Endothelial cell of umbilical vein (primary cell): ENCODE measurements around the gene PPM1N. TPM values are rescaled to one million over a fixed set of nuclear protein-coding genes. Genes with fewer than 3 reads are reported as not detected.

ENCODE experiments used
- BruUV-seq: library from RNA; stranded (reverse); fragments of 400-500 nt; replicated peaks from 2 replicates; lab custom pipeline; 2021; lab: Mats Ljungman, UMichigan
- CTCF ChIA-PET: fragments of 300-600, 350-600 bp; sonication (Branson Sonifier 250); formaldehyde crosslinking; loops from one replicate; lab custom pipeline; 2021; ENCODE audit warnings: antibody characterized with exemption, inconsistent platforms; lab: Charles Lee
- POLR2A ChIA-PET: fragments of 300-600, 350-600 bp; sonication (Branson Sonifier 250); formaldehyde crosslinking; loops from one replicate; lab custom pipeline; 2021; ENCODE audit warnings: antibody characterized with exemption, inconsistent platforms; lab: Charles Lee
- DNase-seq: peaks from one replicate; pipeline ENCODE4 v3.0.0-alpha.2; 2011; ENCODE audit warnings: low read depth, low spot score
- FAIRE-seq: peaks from 2 replicates; lab custom pipeline; 2011; peaks lifted over from hg19 to GRCh38; lab: Jason Lieb, UNC
- H2AFZ ChIP-seq: 2 replicates; pipeline ENCODE4 v1.6.0; 2012; ENCODE audit warnings: low read depth, low read length, control low read depth, inconsistent platforms
- H3K27ac ChIP-seq: 2 replicates; pipeline ENCODE4 v1.5.1; 2011; ENCODE audit warnings: low read depth, mild to moderate bottlenecking, control low read depth, low read length, moderate library complexity; ENCODE audit not compliant: insufficient read depth
- H3K27me3 ChIP-seq, 2 experiments: 2 replicates each; pipeline versions ENCODE4 v1.6.0 to v1.6.1; 2011; ENCODE audit warnings: low read length in 2 of 2, mixed read lengths in 1 of 2; ENCODE audit not compliant: control insufficient read depth in 2 of 2, insufficient read depth in 2 of 2
- H3K36me3 ChIP-seq, 2 experiments: 2 replicates in 1 of 2; 3 replicates in 1 of 2; pipeline ENCODE4 v1.5.1; 2011; ENCODE audit warnings: low read length in 2 of 2, mild to moderate bottlenecking in 1 of 2, moderate library complexity in 1 of 2; ENCODE audit not compliant: control insufficient read depth in 2 of 2, insufficient read depth in 2 of 2; ENCODE audit errors: extremely low read depth in 1 of 2
- H3K4me1 ChIP-seq: 3 replicates; pipeline ENCODE4 v1.5.1; 2011; ENCODE audit warnings: mild to moderate bottlenecking, low read length; ENCODE audit not compliant: control insufficient read depth, insufficient read depth; ENCODE audit errors: extremely low read depth
- H3K4me2 ChIP-seq: 2 replicates; pipeline ENCODE4 v1.6.1; 2011; ENCODE audit warnings: low read length, control low read depth, mixed read lengths; ENCODE audit not compliant: insufficient read depth
- H3K4me3 ChIP-seq, 3 experiments: fragments of 200-600 bp in 1 of 3; sonication (generic), shearing (Covaris generic) in 1 of 3; replicated peaks in 1 of 3; 2 replicates each; pipeline ENCODE4 v1.5.1; 2011 to 2016; ENCODE audit warnings: control low read depth in 3 of 3, low read length in 3 of 3, mild to moderate bottlenecking in 2 of 3, inconsistent platforms in 1 of 3, low read depth in 1 of 3, moderate library complexity in 1 of 3; ENCODE audit not compliant: insufficient read depth in 1 of 3
- H3K79me2 ChIP-seq: 2 replicates; pipeline ENCODE4 v1.6.0; 2012; ENCODE audit warnings: low read length, inconsistent platforms; ENCODE audit not compliant: control insufficient read depth, insufficient read depth
- H3K9ac ChIP-seq: replicated peaks from 2 replicates; pipeline ENCODE3; 2011; ENCODE audit warnings: low read length, control low read depth; ENCODE audit not compliant: insufficient read depth; ENCODE audit errors: extremely low read depth
- H3K9me1 ChIP-seq: replicated peaks from 3 replicates; pipeline ENCODE4 v1.6.0; 2011; ENCODE audit warnings: mild to moderate bottlenecking, low read length; ENCODE audit not compliant: control insufficient read depth, insufficient read depth; ENCODE audit errors: extremely low read depth
- H3K9me3 ChIP-seq: replicated peaks from 2 replicates; pipeline ENCODE4 v1.5.1; 2012; ENCODE audit warnings: low read length, inconsistent platforms; ENCODE audit not compliant: control insufficient read depth, insufficient read depth
- H4K20me1 ChIP-seq: replicated peaks from 2 replicates; pipeline ENCODE3; 2011; ENCODE audit warnings: mild to moderate bottlenecking, low read length; ENCODE audit not compliant: control insufficient read depth, insufficient read depth; ENCODE audit errors: extremely low read depth
- EZH2 ChIP-seq: IDR thresholded peaks from 2 replicates; pipeline ENCODE4 v1.6.1; 2012; ENCODE audit warnings: borderline replicate concordance, low read depth, mild to moderate bottlenecking, moderate library complexity, low read length, inconsistent platforms; ENCODE audit not compliant: severe bottlenecking
- FOS ChIP-seq: IDR thresholded peaks from 2 replicates; pipeline ENCODE4 v1.6.1; 2011; ENCODE audit warnings: mild to moderate bottlenecking, low read length, moderate library complexity, borderline replicate concordance; ENCODE audit not compliant: insufficient read depth
- GATA2 ChIP-seq: IDR thresholded peaks from 2 replicates; pipeline ENCODE4 v1.7.0; 2011; ENCODE audit warnings: low read depth, mild to moderate bottlenecking, moderate library complexity, mixed read lengths, low read length; ENCODE audit not compliant: insufficient read length, insufficient read depth
- JUN ChIP-seq: IDR thresholded peaks from 2 replicates; pipeline ENCODE4 v1.6.1; 2011; ENCODE audit warnings: borderline replicate concordance, low read depth; ENCODE audit not compliant: insufficient read length, insufficient read depth
- MYC ChIP-seq: IDR thresholded peaks from one replicate; pipeline ENCODE4 v1.6.1; 2011; ENCODE audit warnings: mild to moderate bottlenecking, low read depth, low read length
- POLR2A ChIP-seq: IDR thresholded peaks from 2 replicates; pipeline ENCODE4 v1.6.1; 2012; ENCODE audit warnings: low read depth, mild to moderate bottlenecking, control low read depth, low read length
- POLR2AphosphoS5 ChIP-seq: IDR thresholded peaks from 2 replicates; pipeline ENCODE4 v1.6.1; 2012; ENCODE audit warnings: low read depth, mild to moderate bottlenecking, control low read depth, low read length, moderate library complexity; ENCODE audit not compliant: insufficient read depth
- dilution Hi-C: fragments of 300-500 bp; cut with MboI; formaldehyde crosslinking; loops from one replicate; pipeline ENCODE4 v1.15.0; 2019; ENCODE audit warnings: low sequenced_read_pairs; ENCODE audit not compliant: extremely low pct_ligation_motif_present
- intact Hi-C: fragments of 100-400 bp; cut with micrococcal nuclease; formaldehyde crosslinking; loops from one replicate; pipeline ENCODE4 v1.10.0; 2022
- polyA plus RNA-seq, 4 experiments: library from polyadenylated mRNA; depleted of rRNA in 3 of 4; stranded (reverse) in 3 of 4; unstranded in 1 of 4; fragments of >200 nt; gene quantifications; 2 replicates each; pipeline versions ENCODE4 v1.2.1 to v1.2.3, GENCODE V29; 2011 to 2012; ENCODE audit warnings: missing spikeins in 1 of 4
- total RNA-seq: library from RNA; stranded (reverse); gene quantifications from 2 replicates; pipeline ENCODE4 v1.2.3, GENCODE V29; 2021
- TF ChIP-seq, protein P1 (sequence below), 2 donors: IDR thresholded peaks; 1 replicate in 1 of 2; 2 replicates in 1 of 2; pipeline ENCODE4 v1.5.1; 2011; ENCODE audit warnings: low read length in 2 of 2, mild to moderate bottlenecking in 2 of 2, moderate library complexity in 2 of 2, control low read depth in 1 of 2, inconsistent platforms in 1 of 2, low read depth in 1 of 2; ENCODE audit not compliant: insufficient read depth in 1 of 2; ENCODE audit errors: extremely low read depth in 1 of 2
- TF ChIP-seq, protein P2 (sequence below): IDR thresholded peaks from 2 replicates; pipeline ENCODE4 v1.6.1; 2011; ENCODE audit not compliant: insufficient read depth, insufficient read length

The PPM1N gene
- total and polyA plus RNA-seq, 2 donors (not counting 3 experiments of a cell fraction or from before 2014, with no cell fraction given), result 0.40 to 0.48 TPM

DNA sequence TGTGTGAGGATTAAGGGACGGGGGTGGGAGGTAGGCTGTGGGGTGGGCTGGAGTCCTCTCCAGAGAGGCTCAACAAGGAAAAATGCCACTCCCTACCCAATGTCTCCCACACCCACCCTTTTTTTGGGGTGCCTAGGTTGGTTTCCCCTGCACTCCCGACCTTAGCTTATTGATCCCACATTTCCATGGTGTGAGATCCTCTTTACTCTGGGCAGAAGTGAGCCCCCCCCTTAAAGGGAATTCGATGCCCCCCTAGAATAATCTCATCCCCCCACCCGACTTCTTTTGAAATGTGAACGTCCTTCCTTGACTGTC lies 24.9 kb upstream of the PPM1N start:
- POLR2A ChIA-PET, result interaction anchor here (0.6 kb wide), 1 partner anchor 69 kb away, joined by 4 read pairs; the partner anchor contains the start of gene PPP1R13L
- H3K4me1 ChIP-seq, result peaks cover 12% of the 10 kb centered on the region
- FAIRE-seq, result no peak
- DNase-seq, result no peak
- no TSS peak for BruUV-seq
- H3K36me3 ChIP-seq, result no peaks in the 10 kb centered on the region
- H3K79me2 ChIP-seq, result no peaks in the 10 kb centered on the region
- intact Hi-C loops, result no loop called here
- no peak overlapping the region for H2AFZ ChIP-seq
- CTCF ChIA-PET, result interaction anchor here (3.0 kb wide), 1 partner anchor 34 kb away, joined by 20 read pairs; no protein-coding TSS in a partner anchor
- no peaks in the 10 kb centered on the region for H4K20me1 ChIP-seq
- no peaks in the 10 kb centered on the region for H3K9me3 ChIP-seq
- H3K27me3 ChIP-seq, result no peaks in the 10 kb centered on the region
- H3K4me3 ChIP-seq, result no peak overlapping the region
- no peak overlapping the region for H3K27ac ChIP-seq
- no peak overlapping the region for H3K4me2 ChIP-seq
- no peak overlapping the region for H3K9ac ChIP-seq
- TF ChIP-seq FOS (no peak), POLR2AphosphoS5 (no peak), MYC (no peak), POLR2A (no peak), GATA2 (no peak), EZH2 (no peak), JUN (no peak)
- TF ChIP-seq, protein P1, sequence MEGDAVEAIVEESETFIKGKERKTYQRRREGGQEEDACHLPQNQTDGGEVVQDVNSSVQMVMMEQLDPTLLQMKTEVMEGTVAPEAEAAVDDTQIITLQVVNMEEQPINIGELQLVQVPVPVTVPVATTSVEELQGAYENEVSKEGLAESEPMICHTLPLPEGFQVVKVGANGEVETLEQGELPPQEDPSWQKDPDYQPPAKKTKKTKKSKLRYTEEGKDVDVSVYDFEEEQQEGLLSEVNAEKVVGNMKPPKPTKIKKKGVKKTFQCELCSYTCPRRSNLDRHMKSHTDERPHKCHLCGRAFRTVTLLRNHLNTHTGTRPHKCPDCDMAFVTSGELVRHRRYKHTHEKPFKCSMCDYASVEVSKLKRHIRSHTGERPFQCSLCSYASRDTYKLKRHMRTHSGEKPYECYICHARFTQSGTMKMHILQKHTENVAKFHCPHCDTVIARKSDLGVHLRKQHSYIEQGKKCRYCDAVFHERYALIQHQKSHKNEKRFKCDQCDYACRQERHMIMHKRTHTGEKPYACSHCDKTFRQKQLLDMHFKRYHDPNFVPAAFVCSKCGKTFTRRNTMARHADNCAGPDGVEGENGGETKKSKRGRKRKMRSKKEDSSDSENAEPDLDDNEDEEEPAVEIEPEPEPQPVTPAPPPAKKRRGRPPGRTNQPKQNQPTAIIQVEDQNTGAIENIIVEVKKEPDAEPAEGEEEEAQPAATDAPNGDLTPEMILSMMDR (IDR thresholded peaks at IDR 0.05; ENCODE audit: extremely low read depth in 1 of 2, insufficient read depth in 1 of 2, low read depth in 1 of 2, low read length in 2 of 2), result no peak
- TF ChIP-seq, protein P2, sequence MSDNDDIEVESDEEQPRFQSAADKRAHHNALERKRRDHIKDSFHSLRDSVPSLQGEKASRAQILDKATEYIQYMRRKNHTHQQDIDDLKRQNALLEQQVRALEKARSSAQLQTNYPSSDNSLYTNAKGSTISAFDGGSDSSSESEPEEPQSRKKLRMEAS, result no peak
- H3K9me1 ChIP-seq, result no peaks in the 10 kb centered on the region
- dilution Hi-C loops, result no loop called here
